Measurements from ENCODE around the gene GALR2.

Gene GALR2, protein sequence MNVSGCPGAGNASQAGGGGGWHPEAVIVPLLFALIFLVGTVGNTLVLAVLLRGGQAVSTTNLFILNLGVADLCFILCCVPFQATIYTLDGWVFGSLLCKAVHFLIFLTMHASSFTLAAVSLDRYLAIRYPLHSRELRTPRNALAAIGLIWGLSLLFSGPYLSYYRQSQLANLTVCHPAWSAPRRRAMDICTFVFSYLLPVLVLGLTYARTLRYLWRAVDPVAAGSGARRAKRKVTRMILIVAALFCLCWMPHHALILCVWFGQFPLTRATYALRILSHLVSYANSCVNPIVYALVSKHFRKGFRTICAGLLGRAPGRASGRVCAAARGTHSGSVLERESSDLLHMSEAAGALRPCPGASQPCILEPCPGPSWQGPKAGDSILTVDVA

DNA sequence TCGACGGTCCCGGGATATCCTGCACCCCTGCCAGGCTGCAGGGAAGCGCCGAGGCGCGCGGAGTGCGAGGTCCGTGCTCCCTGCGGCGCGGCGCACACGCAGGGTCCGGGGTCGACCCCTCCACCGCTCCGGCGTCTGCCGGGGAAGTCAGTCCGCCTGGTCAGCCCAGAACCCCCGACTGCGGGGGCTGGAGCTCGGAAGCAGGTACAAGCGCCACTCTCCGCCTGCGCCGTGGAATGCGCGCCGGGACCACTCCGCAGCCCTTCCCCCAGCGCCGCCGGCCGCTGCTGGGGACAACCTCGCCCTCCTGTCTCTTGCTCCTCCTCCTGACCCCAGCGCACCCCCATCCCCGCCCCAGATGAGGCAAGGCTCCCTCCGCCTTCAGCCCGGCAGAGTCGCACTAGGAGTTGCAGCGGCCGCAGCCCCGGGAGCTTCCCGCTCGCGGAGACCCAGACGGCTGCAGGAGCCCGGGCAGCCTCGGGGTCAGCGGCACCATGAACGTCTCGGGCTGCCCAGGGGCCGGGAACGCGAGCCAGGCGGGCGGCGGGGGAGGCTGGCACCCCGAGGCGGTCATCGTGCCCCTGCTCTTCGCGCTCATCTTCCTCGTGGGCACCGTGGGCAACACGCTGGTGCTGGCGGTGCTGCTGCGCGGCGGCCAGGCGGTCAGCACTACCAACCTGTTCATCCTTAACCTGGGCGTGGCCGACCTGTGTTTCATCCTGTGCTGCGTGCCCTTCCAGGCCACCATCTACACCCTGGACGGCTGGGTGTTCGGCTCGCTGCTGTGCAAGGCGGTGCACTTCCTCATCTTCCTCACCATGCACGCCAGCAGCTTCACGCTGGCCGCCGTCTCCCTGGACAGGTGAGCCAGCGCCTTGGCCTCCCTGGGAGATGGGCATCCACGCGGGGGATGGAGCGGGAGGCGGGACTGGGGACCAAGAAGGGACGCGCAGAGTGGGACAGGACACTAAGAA is at the start of gene GALR2:
TSS of gene GALR2 (plus strand) at position 392 of the 974 bp plus-strand sequence. CDS start at position 495, 103 bp downstream.
- DNase-seq (ENCODE audit: low read depth), result no peak
- TF ChIP-seq, protein P1, sequence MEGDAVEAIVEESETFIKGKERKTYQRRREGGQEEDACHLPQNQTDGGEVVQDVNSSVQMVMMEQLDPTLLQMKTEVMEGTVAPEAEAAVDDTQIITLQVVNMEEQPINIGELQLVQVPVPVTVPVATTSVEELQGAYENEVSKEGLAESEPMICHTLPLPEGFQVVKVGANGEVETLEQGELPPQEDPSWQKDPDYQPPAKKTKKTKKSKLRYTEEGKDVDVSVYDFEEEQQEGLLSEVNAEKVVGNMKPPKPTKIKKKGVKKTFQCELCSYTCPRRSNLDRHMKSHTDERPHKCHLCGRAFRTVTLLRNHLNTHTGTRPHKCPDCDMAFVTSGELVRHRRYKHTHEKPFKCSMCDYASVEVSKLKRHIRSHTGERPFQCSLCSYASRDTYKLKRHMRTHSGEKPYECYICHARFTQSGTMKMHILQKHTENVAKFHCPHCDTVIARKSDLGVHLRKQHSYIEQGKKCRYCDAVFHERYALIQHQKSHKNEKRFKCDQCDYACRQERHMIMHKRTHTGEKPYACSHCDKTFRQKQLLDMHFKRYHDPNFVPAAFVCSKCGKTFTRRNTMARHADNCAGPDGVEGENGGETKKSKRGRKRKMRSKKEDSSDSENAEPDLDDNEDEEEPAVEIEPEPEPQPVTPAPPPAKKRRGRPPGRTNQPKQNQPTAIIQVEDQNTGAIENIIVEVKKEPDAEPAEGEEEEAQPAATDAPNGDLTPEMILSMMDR (conservative IDR thresholded peaks at IDR 0.05; ENCODE audit: low read depth, low read length), result no peak
- H3K4me3 ChIP-seq (ENCODE audit: low read depth, low read length), result no peak within 1 kb of the TSS

DNA sequence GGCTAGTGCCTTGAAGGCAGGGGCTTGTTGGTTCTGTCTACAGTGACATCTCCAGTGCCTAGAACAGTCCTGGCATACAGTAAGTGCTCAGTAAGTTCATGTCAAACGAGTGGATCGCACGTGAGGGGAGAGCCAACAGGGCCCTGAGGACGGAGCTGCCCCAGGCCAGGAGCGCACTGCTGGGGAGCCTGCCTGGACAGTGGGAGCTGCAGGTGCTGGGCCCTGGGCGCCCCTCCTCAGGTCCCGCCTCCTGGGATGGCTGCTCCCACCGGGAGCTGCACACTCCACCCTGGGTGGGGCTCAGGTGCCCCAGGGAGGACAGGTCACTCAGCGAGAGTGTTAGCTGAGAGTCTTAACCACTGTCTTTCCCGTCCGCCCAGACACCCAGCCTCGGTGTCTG is 49.3 kb upstream of the GALR2 start:
- no peak for DNase-seq (ENCODE audit: low read depth)
- TF ChIP-seq, protein P1 (conservative IDR thresholded peaks at IDR 0.05; ENCODE audit: low read depth, low read length), result no peak

DNA sequence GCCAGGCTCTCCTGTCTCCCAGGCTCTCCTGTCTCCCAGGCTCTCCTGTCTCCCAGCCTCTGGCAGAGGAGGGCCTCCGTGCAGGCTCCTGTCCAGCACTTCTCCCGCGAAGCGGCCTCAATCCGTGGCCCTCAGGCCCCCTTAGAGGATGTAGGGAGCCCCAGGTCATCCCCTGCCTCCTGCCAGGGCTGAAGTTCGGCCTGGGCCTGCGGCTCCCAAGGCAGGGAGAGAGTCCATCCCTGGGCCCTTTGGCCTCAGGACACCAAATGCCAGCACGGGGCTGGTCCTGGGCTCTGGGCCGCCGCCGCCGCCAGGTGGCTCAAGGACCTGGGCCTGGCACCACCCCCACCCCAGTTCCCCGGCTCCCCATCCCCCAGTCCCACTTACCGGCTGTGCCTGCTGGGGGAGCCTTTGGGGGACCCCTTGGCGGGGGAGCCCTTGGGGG is 47.8 kb upstream of the GALR2 start:
- TF ChIP-seq, protein P1 (conservative IDR thresholded peaks at IDR 0.05; ENCODE audit: low read depth, low read length), result no peak
- no peak overlapping the region for H3K4me3 ChIP-seq (ENCODE audit: low read depth, low read length)
- no peak for DNase-seq (ENCODE audit: low read depth)

More for the DNA sequence above, 49.3 kb upstream of the GALR2 start:
- H3K4me3 ChIP-seq (ENCODE audit: low read depth, low read length), result no peak overlapping the region

DNA sequence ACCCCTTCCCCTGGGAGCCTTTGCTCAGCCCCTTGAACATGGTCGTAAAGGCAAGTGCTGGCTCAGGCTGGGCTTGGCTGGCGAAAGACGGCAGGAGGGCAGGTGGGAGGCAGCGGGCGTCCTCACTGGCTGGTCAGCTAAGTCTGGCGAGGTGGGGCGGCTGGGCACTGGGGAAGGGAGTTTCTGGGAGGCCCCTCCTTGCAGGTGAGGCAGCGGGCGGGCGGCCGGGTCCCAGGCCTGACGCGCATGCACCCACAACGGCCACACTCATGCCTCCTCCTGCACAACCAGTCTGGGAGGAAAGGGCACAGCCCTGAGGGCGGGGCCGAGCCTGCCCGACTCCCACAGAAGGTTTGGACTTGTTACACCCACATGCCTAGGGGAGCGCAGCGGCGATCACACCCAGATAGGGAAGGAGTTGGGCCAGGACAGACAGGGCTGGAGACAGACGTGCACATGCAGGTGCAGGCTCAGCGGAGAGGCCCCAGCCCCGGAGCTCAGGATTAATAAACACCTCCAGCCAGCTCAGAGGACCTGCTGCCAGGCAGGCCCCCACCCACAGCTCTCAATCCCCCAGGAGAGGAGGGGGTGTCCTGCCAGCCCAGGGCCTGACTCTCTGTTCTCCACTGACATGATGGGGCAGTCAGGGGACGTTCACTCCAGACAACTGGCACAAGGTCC is 47.3 kb upstream of the GALR2 start, which contains the start of gene EVPL:
TSS of gene EVPL (minus strand) at position 148 of the 681 bp plus-strand sequence. CDS start at position 40, 108 bp downstream.
- TF ChIP-seq, protein P1 (conservative IDR thresholded peaks at IDR 0.05; ENCODE audit: low read depth, low read length), result no peak
- H3K4me3 ChIP-seq (ENCODE audit: low read depth, low read length), result no peak within 1 kb of the TSS
- no peak for DNase-seq (ENCODE audit: low read depth)

DNA sequence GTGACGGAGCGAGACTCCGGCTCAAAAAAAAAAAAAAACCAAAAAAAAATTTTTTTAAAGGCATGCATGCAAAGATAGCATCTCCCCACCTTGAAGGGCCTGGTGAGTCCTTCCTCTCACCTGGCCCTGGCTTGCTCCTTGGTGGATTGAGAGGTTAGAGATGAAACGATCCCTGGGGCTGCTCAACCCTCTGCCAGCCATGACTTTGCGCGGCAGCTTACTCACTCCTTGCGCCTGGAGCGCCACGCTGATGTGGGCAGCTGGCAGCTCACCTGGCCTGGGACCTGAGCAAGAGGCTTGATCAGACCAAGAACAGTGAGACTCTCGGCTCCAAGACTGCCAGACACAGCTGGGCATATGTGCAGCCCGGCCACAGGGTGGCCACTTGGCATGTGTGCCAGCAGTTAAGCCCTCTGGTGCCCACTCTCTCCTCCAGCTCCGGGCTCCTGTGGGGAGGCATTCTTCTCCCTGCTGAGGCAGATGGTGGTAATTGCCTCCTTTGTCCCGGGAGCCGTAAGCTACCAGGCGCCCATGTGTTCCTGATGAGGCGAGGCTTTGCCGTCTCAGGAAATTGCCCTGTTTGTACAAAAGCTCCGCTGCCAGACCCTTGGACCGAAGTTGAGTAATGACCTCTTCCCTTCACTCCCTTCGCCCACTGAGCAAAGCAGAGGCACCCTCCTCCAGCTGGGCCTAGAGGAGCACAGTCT is 42.4 kb upstream of the GALR2 start:
- TF ChIP-seq, protein P1 (conservative IDR thresholded peaks at IDR 0.05; ENCODE audit: low read depth, low read length), result no peak
- no peak for DNase-seq (ENCODE audit: low read depth)
- H3K4me3 ChIP-seq (ENCODE audit: low read depth, low read length), result no peak overlapping the region

DNA sequence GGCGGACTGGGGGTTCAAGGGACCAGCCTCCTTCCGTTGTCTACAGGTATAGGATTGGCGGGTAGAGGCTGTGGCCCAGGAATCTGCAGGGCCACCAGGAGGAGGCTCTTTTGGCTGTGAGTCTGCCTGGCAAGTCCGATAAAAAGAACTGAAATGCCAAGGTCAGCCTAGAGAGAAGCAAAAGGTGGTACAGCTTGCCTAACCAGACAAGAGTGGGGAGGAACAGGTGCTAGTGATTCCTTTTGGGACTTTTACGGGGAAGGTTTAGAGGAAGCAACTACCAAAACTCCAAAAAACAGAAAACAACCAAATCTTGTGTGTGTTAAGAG is 41.8 kb upstream of the GALR2 start:
- TF ChIP-seq, protein P1 (conservative IDR thresholded peaks at IDR 0.05; ENCODE audit: low read depth, low read length), result no peak
- no peak for DNase-seq (ENCODE audit: low read depth)
- no peak overlapping the region for H3K4me3 ChIP-seq (ENCODE audit: low read depth, low read length)
